ENCODE measurements around the gene COX20.

COX20 gene

DNA sequence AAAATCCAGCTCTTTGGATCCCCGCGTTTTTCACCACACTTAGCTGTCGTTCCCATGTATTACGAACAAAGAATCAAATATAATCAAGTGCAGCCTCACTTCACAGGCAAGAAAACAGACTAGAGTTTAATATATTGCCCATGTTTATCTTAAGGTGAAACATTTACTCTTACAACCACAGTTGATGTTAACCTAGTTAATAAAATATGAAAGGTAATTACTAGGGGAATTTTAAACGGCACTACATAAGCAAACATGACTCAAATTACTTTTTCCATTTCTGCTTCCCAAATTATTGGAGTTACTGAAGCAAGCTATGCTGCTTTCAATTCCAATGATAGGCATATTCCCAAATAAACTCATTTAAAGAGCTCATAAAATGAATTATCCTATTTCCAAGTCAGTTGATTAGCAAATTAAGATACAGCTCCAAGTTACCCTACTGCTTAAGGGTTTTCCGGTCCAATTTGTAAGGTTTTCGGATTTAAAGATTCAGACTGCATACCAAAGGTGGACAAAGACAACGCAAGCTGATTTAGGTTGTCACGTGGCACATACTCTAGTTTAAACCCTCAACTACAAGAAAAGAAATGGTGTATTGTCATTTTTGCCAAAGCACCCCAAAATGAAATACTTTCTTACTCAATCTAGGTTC, 5.9 kb downstream of the COX20 start:
- H3K4me3 ChIP-seq (ENCODE audit: insufficient read depth in 1 of 2, low read depth in 1 of 2, low read length in 2 of 2), result no peak overlapping the region
- 97% methylated on average over 9 of the region's 9 CpGs for WGBS
- no peak overlapping the region for H4K8ac ChIP-seq (ENCODE audit: low read length)

DNA sequence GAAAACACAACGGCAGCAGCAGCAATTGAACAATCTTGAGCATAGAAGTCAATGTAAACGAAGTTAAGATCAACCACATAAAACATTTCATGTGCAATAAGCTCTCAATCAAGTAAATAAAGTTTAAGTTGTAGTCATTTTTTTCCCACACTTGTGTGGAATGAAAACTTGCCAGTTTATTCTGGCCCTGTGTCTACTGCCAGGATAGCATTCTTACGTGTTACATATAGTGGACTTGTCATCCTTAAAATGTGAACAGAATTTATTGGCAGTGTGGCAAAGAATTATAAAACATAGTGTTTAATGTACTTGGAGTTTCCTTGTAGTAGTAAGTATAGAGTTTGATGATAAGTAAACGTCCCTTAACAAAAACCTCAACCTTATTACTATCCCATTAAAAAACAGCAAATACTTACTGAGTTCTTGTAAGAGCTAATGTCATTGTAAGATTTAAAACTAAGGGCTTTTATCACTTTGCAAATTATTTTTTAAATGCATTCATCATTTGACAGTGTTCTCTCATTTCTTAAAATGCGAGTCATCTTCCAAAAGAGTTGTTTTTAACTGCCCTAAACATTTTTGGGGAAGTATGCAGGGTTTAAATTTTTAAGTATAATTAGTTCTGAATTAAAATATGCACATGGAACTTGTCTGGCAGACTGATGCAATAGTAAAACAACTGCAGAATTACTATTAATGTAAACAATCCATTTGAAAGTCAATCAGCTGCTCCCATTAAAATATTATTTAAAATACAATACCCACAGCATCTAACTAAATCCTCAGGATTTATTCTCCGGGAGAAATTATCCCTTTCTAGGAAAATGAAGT, 7.9 kb downstream of the COX20 start:
- H3K4me3 ChIP-seq (ENCODE audit: insufficient read depth in 1 of 2, low read depth in 1 of 2, low read length in 2 of 2), result no peak overlapping the region
- no peak overlapping the region for H2BK120ac ChIP-seq (ENCODE audit: low read depth, low read length)
- no peaks in the 10 kb centered on the region for H3K27me3 ChIP-seq (ENCODE audit: control insufficient read depth in 1 of 2, insufficient read depth in 1 of 2, low read length in 2 of 2)
- no peak overlapping the region for H4K8ac ChIP-seq (ENCODE audit: low read length)
- no peak overlapping the region for H2BK5ac ChIP-seq (ENCODE audit: low read depth, low read length, poor library complexity, severe bottlenecking)
- no peak overlapping the region for H3K4ac ChIP-seq (ENCODE audit: low read depth in 1 of 2, low read length in 2 of 2)
- H2BK15ac ChIP-seq (ENCODE audit: low read depth, poor library complexity, severe bottlenecking), result no peak overlapping the region
- H3K18ac ChIP-seq (ENCODE audit: low read depth in 1 of 2, low read length in 2 of 2), result no peak overlapping the region
- H2AFZ ChIP-seq (ENCODE audit: low read depth, low read length), result no peak overlapping the region
- no peak overlapping the region for H4K91ac ChIP-seq (ENCODE audit: low read length)
- peak overlapping the region; percentile 40 for H3K9ac ChIP-seq (ENCODE audit: low read length)
- WGBS, result 93% methylated on average over 1 of the region's 6 CpGs
- H3K79me1 ChIP-seq (replicated peaks; ENCODE audit: low read length, poor library complexity, severe bottlenecking), result no peaks in the 10 kb centered on the region
- H3K4me1 ChIP-seq (ENCODE audit: control insufficient read depth, insufficient read depth, low read depth, low read length), result peaks cover 2% of the 10 kb centered on the region
- H2BK12ac ChIP-seq (ENCODE audit: low read length in 2 of 2), result no peak overlapping the region
- H3K23ac ChIP-seq (ENCODE audit: low read length in 2 of 2), result no peak overlapping the region
- H3K4me2 ChIP-seq (ENCODE audit: low read length, poor library complexity, severe bottlenecking), result no peak overlapping the region
- no peak for DNase-seq
- no peak overlapping the region for H2AK5ac ChIP-seq (ENCODE audit: low read length, severe bottlenecking)
- no peak overlapping the region for H3K14ac ChIP-seq (ENCODE audit: low read length in 2 of 2)
- H3K9me3 ChIP-seq (ENCODE audit: control insufficient read depth, low read length), result no peaks in the 10 kb centered on the region
- peaks cover 15 to 96% of the 10 kb centered on the region in 2 experiments for H3K36me3 ChIP-seq (ENCODE audit: control insufficient read depth in 1 of 2, insufficient read depth in 2 of 2, low read depth in 1 of 2, low read length in 2 of 2)
- H3K27ac ChIP-seq (ENCODE audit: low read length, poor library complexity, severe bottlenecking), result no peak overlapping the region

More for the DNA sequence above, 5.9 kb downstream of the COX20 start:
- no peak overlapping the region for H2BK120ac ChIP-seq (ENCODE audit: low read depth, low read length)
- H3K27me3 ChIP-seq (ENCODE audit: control insufficient read depth in 1 of 2, insufficient read depth in 1 of 2, low read length in 2 of 2), result no peaks in the 10 kb centered on the region
- no peak overlapping the region for H2AFZ ChIP-seq (ENCODE audit: low read depth, low read length)
- H3K4me1 ChIP-seq (ENCODE audit: control insufficient read depth, insufficient read depth, low read depth, low read length), result peaks cover 2% of the 10 kb centered on the region
- peak overlapping the region; percentile 43 for H3K4me2 ChIP-seq (ENCODE audit: low read length, poor library complexity, severe bottlenecking)
- peaks cover 15 to 89% of the 10 kb centered on the region in 2 experiments for H3K36me3 ChIP-seq (ENCODE audit: control insufficient read depth in 1 of 2, insufficient read depth in 2 of 2, low read depth in 1 of 2, low read length in 2 of 2)
- H3K18ac ChIP-seq (ENCODE audit: low read depth in 1 of 2, low read length in 2 of 2), result no peak overlapping the region
- no peak overlapping the region for H2BK5ac ChIP-seq (ENCODE audit: low read depth, low read length, poor library complexity, severe bottlenecking)
- no peak overlapping the region for H2AK5ac ChIP-seq (ENCODE audit: low read length, severe bottlenecking)
- no peaks in the 10 kb centered on the region for H3K9me3 ChIP-seq (ENCODE audit: control insufficient read depth, low read length)
- H3K79me1 ChIP-seq (replicated peaks; ENCODE audit: low read length, poor library complexity, severe bottlenecking), result no peaks in the 10 kb centered on the region
- no peak overlapping the region for H2BK12ac ChIP-seq (ENCODE audit: low read length in 2 of 2)
- H3K14ac ChIP-seq (ENCODE audit: low read length in 2 of 2), result no peak overlapping the region
- no peak for DNase-seq
- no peak overlapping the region for H3K4ac ChIP-seq (ENCODE audit: low read depth in 1 of 2, low read length in 2 of 2)
- no peak overlapping the region for H2BK15ac ChIP-seq (ENCODE audit: low read depth, poor library complexity, severe bottlenecking)
- H3K23ac ChIP-seq (ENCODE audit: low read length in 2 of 2), result no peak overlapping the region
- peak overlapping the region; percentile 53 for H3K27ac ChIP-seq (ENCODE audit: low read length, poor library complexity, severe bottlenecking)
- no peak overlapping the region for H3K9ac ChIP-seq (ENCODE audit: low read length)
- H4K91ac ChIP-seq (ENCODE audit: low read length), result no peak overlapping the region

DNA sequence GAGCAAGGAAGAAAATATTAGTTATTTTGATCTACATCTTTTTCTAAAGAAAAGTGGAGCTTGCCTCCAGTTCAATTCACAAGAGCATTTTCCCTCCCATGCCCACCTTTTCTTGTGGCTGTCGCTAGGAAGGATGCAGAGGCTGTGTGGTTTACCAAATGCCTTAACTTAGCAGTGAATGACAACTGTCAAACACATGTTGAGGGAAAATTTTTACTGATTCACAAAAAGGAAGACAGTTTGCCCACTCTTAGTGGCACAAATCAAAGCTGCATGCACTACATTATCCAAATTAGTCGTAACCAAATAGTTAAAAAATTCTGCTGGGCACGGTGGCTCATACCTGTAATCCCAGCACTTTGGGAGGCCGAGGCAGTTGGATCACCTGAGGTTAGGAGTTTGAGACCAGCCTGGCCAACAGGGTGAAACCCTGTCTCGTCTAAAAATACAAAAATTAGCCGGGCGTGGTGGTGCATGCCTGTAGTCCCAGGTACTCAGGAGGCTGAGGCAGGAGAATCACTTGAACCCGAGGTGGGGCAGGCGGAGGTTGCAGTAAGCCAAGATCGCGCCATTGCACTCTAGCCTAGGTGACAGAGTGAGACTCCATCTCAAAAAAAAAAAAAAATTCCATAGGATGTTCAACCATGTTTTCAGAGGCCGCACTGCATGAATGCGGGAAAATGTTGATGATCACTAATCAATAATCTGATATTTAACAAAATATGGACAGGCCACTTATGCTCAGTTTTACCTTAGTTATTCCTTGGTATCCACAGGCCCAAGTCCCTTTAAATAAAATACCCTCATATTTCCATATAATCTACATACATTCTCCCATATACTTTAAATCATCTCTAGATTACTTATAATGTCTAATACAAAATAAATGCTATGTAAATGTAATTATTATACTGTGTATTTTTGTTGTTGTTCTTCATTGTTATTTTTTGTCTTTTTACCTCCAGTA, 9.0 kb downstream of the COX20 start:
- WGBS, result 96% methylated on average over 13 of the region's 13 CpGs

More for the DNA sequence above, 9.0 kb downstream of the COX20 start:
- no peak overlapping the region for H3K4ac ChIP-seq (ENCODE audit: low read depth in 1 of 2, low read length in 2 of 2)
- H4K91ac ChIP-seq (ENCODE audit: low read length), result no peak overlapping the region
- H3K36me3 ChIP-seq (ENCODE audit: control insufficient read depth in 1 of 2, insufficient read depth in 2 of 2, low read depth in 1 of 2, low read length in 2 of 2), result peaks cover 11 to 99% of the 10 kb centered on the region in 2 experiments
- peak overlapping the region; percentile 40 for H3K9ac ChIP-seq (ENCODE audit: low read length)
- DNase-seq, result no peak
- H3K23ac ChIP-seq (ENCODE audit: low read length in 2 of 2), result no peak overlapping the region
- no peak overlapping the region for H2BK5ac ChIP-seq (ENCODE audit: low read depth, low read length, poor library complexity, severe bottlenecking)
- no peak overlapping the region for H2AFZ ChIP-seq (ENCODE audit: low read depth, low read length)
- no peak overlapping the region for H3K4me3 ChIP-seq (ENCODE audit: insufficient read depth in 1 of 2, low read depth in 1 of 2, low read length in 2 of 2)
- no peak overlapping the region for H3K27ac ChIP-seq (ENCODE audit: low read length, poor library complexity, severe bottlenecking)
- H3K18ac ChIP-seq (ENCODE audit: low read depth in 1 of 2, low read length in 2 of 2), result no peak overlapping the region
- no peak overlapping the region for H2BK120ac ChIP-seq (ENCODE audit: low read depth, low read length)
- H3K9me3 ChIP-seq (ENCODE audit: control insufficient read depth, low read length), result no peaks in the 10 kb centered on the region
- no peaks in the 10 kb centered on the region for H3K79me1 ChIP-seq (replicated peaks; ENCODE audit: low read length, poor library complexity, severe bottlenecking)
- H3K27me3 ChIP-seq (ENCODE audit: control insufficient read depth in 1 of 2, insufficient read depth in 1 of 2, low read length in 2 of 2), result no peaks in the 10 kb centered on the region
- no peak overlapping the region for H2BK12ac ChIP-seq (ENCODE audit: low read length in 2 of 2)
- peaks cover 2% of the 10 kb centered on the region for H3K4me1 ChIP-seq (ENCODE audit: control insufficient read depth, insufficient read depth, low read depth, low read length)
- H3K14ac ChIP-seq (ENCODE audit: low read length in 2 of 2), result no peak overlapping the region
- no peak overlapping the region for H2AK5ac ChIP-seq (ENCODE audit: low read length, severe bottlenecking)
- H2BK15ac ChIP-seq (ENCODE audit: low read depth, poor library complexity, severe bottlenecking), result no peak overlapping the region
- no peak overlapping the region for H4K8ac ChIP-seq (ENCODE audit: low read length)
- no peak overlapping the region for H3K4me2 ChIP-seq (ENCODE audit: low read length, poor library complexity, severe bottlenecking)

Data from mesenchymal stem cell (in vitro differentiated cells and primary cell).